Heart right ventricle (tissue), 16 donors: ENCODE measurements around the gene ORMDL1. TPM values are rescaled to one million over a fixed set of nuclear protein-coding genes. Genes with fewer than 3 reads are reported as not detected.
A peak's percentile ranks its signal among the peaks of the same experiment; 100 is the strongest.
"Not testable (repeated sequence)": the region's sequence is repeated elsewhere in the genome, so short reads cannot be mapped to it uniquely, and the experiment has no call there.

Source experiments
- ATAC-seq, 8 donors: fragments of 200-7000 bp; cut with Tn5 transposase; one replicate each; pipeline ENCODE4 v1.9.1; 2020; ENCODE audit warnings: mild to moderate bottlenecking in 8 of 8, moderate library complexity in 8 of 8, moderate number of reproducible peaks in 1 of 8
- DNase-seq, 2 donors: peaks; one replicate each; pipeline ENCODE4 v3.0.0-alpha.2; 2020
- H3K27ac ChIP-seq, 10 donors: fragments of 200-600 bp; sonication (generic) in 2 of 10; one replicate each; pipeline versions ENCODE4 v1.5.0 to v1.8.0; 2020 to 2022; ENCODE audit warnings: mild to moderate bottlenecking in 3 of 10
- H3K27me3 ChIP-seq, 7 donors: fragments of 200-600 bp; one replicate each; pipeline ENCODE4 v1.8.0; 2021 to 2022; ENCODE audit warnings: mild to moderate bottlenecking in 2 of 7
- H3K36me3 ChIP-seq, 9 donors: fragments of 200-600 bp; sonication (generic) in 1 of 9; one replicate each; pipeline versions ENCODE4 v1.5.0 to v1.8.0; 2020 to 2022; ENCODE audit warnings: mild to moderate bottlenecking in 2 of 9
- H3K4me1 ChIP-seq, 9 donors: fragments of 200-600 bp; sonication (generic) in 1 of 9; one replicate each; pipeline versions ENCODE4 v1.5.0 to v1.8.0; 2020 to 2022; ENCODE audit warnings: mild to moderate bottlenecking in 4 of 9
- H3K4me3 ChIP-seq, 10 donors: fragments of 200-600 bp; sonication (generic) in 2 of 10; one replicate each; pipeline versions ENCODE4 v1.5.0 to v1.8.0; 2020 to 2022; ENCODE audit warnings: mild to moderate bottlenecking in 7 of 10, moderate library complexity in 2 of 10
- H3K9me3 ChIP-seq, 11 donors: fragments of 200-600 bp in 10 of 11; sonication (generic) in 2 of 11; one replicate each; pipeline versions ENCODE4 v1.5.0 to v1.8.0; 2013 to 2022; ENCODE audit warnings: mild to moderate bottlenecking in 2 of 11, control low read depth in 1 of 11, moderate library complexity in 1 of 11
- WGBS, 2 donors: extraction: QIAGEN DNeasy Blood & Tissue Kit; methylation state at CpG; one replicate each; pipeline ENCODE4 v1.1.7; 2013; ENCODE audit warnings: inconsistent platforms in 1 of 2; 5-methylcytosine and 5-hydroxymethylcytosine counted together
- intact Hi-C, 10 donors: fragments of 100-400 bp; cut with DNase I; formaldehyde crosslinking; loops; one replicate each; pipeline versions ENCODE4 v1.11.1 to v1.14.2; 2022
- polyA plus RNA-seq, 2 donors: library from polyadenylated mRNA; stranded (reverse); fragments of 200-250 nt; gene quantifications; one replicate each; pipeline ENCODE4 v1.2.3, GENCODE V29; 2013
- total RNA-seq, 10 donors: library from RNA; stranded (reverse); fragmentation: NEBNext Ultra II Directional in 3 of 10; extraction: Animal tissue kit (Norgen Biotek cat#: 25700) in 3 of 10; gene quantifications; one replicate each; pipeline versions ENCODE4 v1.2.1 to v1.2.4, GENCODE V29; 2021 to 2023
- TF ChIP-seq, protein P1 (sequence below), 9 donors: fragments of 200-600 bp; sonication (generic) in 2 of 9; IDR thresholded peaks; one replicate each; pipeline versions ENCODE4 v1.5.0 to v1.8.0; 2021 to 2022; ENCODE audit warnings: antibody characterized with exemption in 9 of 9, mild to moderate bottlenecking in 5 of 9, moderate library complexity in 1 of 9
- donor health status: Arrhythmogenic right ventricular cardiomyopathy.
- donor health status: ischemic (EF 13 %, LVEDD 7.1; RV severe dilation, severe dysfunction).
- donor health status: healthy with polysubstance abuse.
- donor health status: DM: no; HTN: yes; CAD: no.
- donor health status: DM: no; HTN: no; CAD: no.
- donor health status: ischemic (EF 25% LVEDD 6.9; RV normal size, moderate dysfunction).
- donor health status: ischemic (EF 25% LVEDD 5.7; RV mildly dilated, moderate dysfunction).
- donor health status: healthy.
- donor health status: DM: yes; HTN: yes; CAD: no.
- donor health status: Ischemic cardiomyopathy.
- donor health status: ischemic (EF 35%, LVEDD 5.7; RV mildly dilated, moderate dysfunction).
- donor health status: nonischemic (EF 11% LVEDD 7.7; RV severe dilation, severe dysfunction).
- donor health status: DM: yes; HTN: yes; CAD: no.
- donor health status: PGD.
- donor health status: ischemic (EF 29% LVEDD 5.4; RV normal size, mild dysfunction).
- donor health status: nonischemic (EF 23%, LVEDD 6.1; RV moderate dilation, normal function).

The ORMDL1 gene
- total and polyA plus RNA-seq, 12 donors: 18.1 to 88.2 (median 24.3) TPM

DNA sequence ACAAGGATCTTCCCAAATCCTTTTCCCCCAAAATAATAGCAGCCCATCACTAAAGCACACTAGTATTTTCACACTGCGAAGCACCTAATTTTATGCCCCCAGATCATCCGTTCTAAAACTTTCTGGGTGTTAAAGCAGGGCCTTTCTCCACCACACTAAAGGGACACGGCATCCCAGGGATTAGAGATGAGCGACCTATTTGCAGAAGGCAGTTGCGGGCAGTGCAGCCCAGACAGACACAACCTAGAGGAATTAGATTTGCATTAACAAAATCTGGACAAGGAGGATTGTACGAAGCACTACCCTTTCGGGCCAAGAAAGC lies 21.9 kb downstream of the ORMDL1 start:
- TF ChIP-seq, protein P1, sequence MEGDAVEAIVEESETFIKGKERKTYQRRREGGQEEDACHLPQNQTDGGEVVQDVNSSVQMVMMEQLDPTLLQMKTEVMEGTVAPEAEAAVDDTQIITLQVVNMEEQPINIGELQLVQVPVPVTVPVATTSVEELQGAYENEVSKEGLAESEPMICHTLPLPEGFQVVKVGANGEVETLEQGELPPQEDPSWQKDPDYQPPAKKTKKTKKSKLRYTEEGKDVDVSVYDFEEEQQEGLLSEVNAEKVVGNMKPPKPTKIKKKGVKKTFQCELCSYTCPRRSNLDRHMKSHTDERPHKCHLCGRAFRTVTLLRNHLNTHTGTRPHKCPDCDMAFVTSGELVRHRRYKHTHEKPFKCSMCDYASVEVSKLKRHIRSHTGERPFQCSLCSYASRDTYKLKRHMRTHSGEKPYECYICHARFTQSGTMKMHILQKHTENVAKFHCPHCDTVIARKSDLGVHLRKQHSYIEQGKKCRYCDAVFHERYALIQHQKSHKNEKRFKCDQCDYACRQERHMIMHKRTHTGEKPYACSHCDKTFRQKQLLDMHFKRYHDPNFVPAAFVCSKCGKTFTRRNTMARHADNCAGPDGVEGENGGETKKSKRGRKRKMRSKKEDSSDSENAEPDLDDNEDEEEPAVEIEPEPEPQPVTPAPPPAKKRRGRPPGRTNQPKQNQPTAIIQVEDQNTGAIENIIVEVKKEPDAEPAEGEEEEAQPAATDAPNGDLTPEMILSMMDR (IDR thresholded peaks at IDR 0.05): no peak
- ATAC-seq: no peak
- Histone ChIP-seq H3K4me1 (peaks cover 0 to 25% (median 16%) of the 10 kb centered on the region in 9 donors), H3K4me3 (peak overlapping the region; percentile 67 to 83 (median 78)), H3K9me3 (no peaks in the 10 kb centered on the region), H3K36me3 (peaks cover 0 to 18% (median 5%) of the 10 kb centered on the region in 9 donors), H3K27me3 (no peaks in the 10 kb centered on the region), H3K27ac (peak overlapping the region; percentile 30 to 92 (median 87))
- DNase-seq: no peak
- intact Hi-C loops: loop anchor here in 3 of 10 donors (1.0 to 5.0 kb wide), 3 partner anchors 22 to 100 kb away; partner anchors contain the start of genes ASNSD1 (in 2 of the 3), ORMDL1 (in 2 of the 3) and PMS1 (in 2 of the 3)
- 0 to 1% methylated on average over 7 of the region's 7 CpGs for WGBS, 2 donors

DNA sequence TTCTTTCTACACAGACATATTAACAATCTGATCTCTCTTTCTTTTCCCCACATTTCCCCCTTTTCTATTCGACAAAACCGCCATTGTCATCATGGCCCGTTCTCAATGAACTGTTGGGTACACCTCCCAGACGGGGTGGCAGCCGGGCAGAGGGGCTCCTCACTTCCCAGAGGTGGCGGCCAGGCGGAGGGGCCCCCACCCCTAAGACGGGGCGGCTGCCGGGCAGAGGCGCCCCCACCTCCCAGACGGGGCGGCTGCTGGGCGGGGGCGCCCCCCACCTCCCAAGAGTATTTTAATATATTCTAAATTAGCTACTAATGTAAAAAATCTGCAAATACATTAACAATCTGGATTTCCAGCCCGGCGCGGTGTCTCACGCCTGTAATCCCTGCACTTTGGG lies 24.0 kb downstream of the ORMDL1 start:
- H3K27ac ChIP-seq, H3K4me3 ChIP-seq, DNase-seq, ATAC-seq, H3K27me3 ChIP-seq, H3K9me3 ChIP-seq: not testable (repeated sequence)
- peaks cover 0 to 21% (median 17%) of the 10 kb centered on the region in 9 donors for H3K4me1 ChIP-seq
- 97 to 98% methylated on average over 17 of the region's 19 CpGs for WGBS, 2 donors
- intact Hi-C loops: loop anchor here in 2 of 10 donors (5.0 kb wide), 1 partner anchor 98 kb away; the partner anchor contains the start of gene ASNSD1 (in 2 of the 2)
- H3K36me3 ChIP-seq: peaks cover 0 to 18% (median 6%) of the 10 kb centered on the region in 9 donors

DNA sequence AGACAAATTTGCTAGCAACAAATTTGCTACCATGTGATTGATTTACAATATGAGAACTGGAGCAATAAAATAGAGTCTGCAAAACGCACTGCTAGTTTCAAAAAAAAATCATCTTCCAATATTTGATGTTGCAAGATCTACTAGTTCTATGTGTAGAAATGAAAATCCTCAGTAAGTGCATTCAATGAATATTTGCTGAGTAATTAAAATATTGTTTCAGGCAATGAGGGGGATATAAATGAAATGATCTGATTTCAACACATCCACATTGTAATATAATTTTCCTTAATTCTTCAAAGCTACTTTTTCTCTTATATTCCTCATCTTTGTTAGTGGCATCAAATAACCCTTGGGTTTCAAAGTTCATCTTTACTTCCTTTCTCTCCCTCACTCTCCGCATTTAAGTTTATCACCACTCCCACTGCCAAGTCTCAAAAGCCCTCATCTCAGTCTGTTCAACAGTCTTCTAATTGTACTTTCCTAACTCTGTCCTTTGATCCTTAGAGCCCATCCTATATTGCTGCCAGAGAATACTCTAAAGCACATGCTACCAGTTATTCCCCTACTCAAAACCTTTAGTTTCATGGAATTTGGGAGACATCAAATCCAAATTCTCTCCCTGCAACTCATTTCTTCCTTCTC lies 27.7 kb downstream of the ORMDL1 start:
- DNase-seq (no peak), ATAC-seq (no peak)
- Histone ChIP-seq H3K27me3 (no peaks in the 10 kb centered on the region), H3K4me3 (no peak overlapping the region), H3K9me3 (no peaks in the 10 kb centered on the region), H3K36me3 (peaks cover 0 to 53% (median 19%) of the 10 kb centered on the region in 9 donors), H3K27ac (no peak overlapping the region), H3K4me1 (peaks cover 0 to 6% (median under 1%) of the 10 kb centered on the region in 9 donors)
- WGBS, 2 donors: 88 to 90% methylated on average over 2 of the region's 2 CpGs
- intact Hi-C loops: no loop called here
- TF ChIP-seq, protein P1 (IDR thresholded peaks at IDR 0.05): no peak

DNA sequence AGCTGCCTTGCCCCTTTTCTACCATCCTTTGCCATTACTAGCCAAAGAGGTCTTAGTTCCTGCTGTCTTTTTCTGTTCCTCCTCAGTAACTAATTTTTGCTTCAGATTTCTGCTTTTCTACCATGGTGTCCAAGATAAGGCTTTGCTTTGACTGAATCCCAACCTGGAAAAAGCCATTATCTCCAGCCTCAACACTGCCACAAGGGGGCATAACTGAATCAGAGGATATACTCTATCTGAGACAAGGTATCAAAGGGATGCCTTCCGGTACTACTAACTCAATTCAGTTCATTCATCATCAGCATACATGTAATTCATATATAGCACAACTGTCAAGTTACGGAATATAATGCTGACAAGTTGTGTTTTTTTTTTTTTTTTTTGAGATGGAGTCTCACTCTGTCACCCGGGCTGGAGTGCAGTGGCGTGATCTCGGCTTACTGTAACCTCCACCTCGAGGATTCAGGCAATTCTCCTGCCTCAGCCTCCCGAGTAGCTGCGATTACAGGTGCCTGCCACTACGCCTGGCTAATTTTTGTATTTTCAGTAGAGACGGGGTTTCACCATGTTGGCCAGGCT lies 33.0 kb downstream of the ORMDL1 start:
- DNase-seq: peak in 1 of 2 donors; percentile 16
- peaks cover 0 to 99% (median 15%) of the 10 kb centered on the region in 9 donors for H3K36me3 ChIP-seq
- WGBS, 2 donors: 86% methylated on average over 10 of the region's 10 CpGs

More for the DNA sequence above, 33.0 kb downstream of the ORMDL1 start:
- Histone ChIP-seq H3K9me3 (no peaks in the 10 kb centered on the region), H3K27me3 (no peaks in the 10 kb centered on the region), H3K4me1 (peaks cover 0 to 4% (median 0%) of the 10 kb centered on the region in 9 donors), H3K4me3 (no peak overlapping the region), H3K27ac (no peak overlapping the region)
- intact Hi-C loops: no loop called here
- TF ChIP-seq, protein P1 (IDR thresholded peaks at IDR 0.05): peak in 8 of 9 donors; percentile 31 to 64 (median 52)
- ATAC-seq: peak in 2 of 8 donors; percentile 41 to 57
